ENCODE measurements around the gene DLG2.
A peak's percentile ranks its signal among the peaks of the same experiment; 100 is the strongest.

The DLG2 gene

DNA sequence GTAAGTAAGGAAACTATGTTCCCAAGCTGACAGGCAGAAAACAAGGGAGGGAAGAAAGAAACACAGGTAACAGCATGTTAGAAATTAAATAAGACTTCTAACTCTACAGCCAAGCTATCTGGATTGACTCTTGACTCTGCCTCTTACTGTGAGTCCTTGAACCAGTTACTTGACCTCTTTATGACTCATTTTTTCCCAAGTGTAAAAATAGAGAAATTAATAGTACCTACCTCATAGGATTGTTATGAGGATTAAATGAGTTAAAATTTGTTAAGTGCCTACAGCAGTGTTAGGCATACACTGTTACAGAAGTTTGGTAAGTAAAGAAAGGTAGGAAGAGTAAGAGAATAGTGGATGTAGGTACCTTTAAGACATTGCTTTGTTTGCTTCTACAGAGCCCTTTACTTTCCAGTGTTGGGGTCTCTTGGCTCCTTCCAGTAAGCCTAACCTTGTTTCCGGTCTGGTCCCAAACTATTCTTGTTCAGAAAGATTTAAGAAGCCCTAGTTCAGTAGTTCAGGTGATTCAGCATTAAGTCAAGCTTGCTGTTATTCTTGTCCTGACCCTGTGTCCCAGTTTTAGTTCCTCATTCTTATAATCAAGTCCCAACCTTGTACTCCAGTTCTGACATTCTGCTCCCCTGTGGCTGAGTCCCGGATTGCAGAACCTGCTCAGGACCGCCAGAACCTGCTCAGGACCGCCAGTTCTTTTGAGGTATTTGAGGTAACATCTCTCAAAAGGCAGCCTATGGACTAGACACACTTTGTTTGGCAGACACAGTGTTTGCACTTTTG, 1377.6 kb downstream of the DLG2 start:
- peak; percentile 48 for DNase-seq (ENCODE audit: low read depth)
- no peak overlapping the region for H3K4me3 ChIP-seq (ENCODE audit: low read depth, low read length)
- no peak for TF ChIP-seq CTCF (conservative IDR thresholded peaks at IDR 0.05; ENCODE audit: low read depth, low read length)

GRCh38 chr11:84247926-84248325, 1379.2 kb downstream of the DLG2 start:
- peak; percentile 5 for DNase-seq (ENCODE audit: low read depth)
- TF ChIP-seq CTCF (conservative IDR thresholded peaks at IDR 0.05; ENCODE audit: low read depth, low read length): no peak
- H3K4me3 ChIP-seq (ENCODE audit: low read depth, low read length): no peak overlapping the region

- no peak overlapping the region for H3K4me3 ChIP-seq (ENCODE audit: low read depth, low read length)
- DNase-seq (ENCODE audit: low read depth): no peak
- no peak for TF ChIP-seq CTCF (conservative IDR thresholded peaks at IDR 0.05; ENCODE audit: low read depth, low read length)
These were observed 1380.0 kb downstream of the DLG2 start for GRCh38 chr11:84247129-84247528.

- no peak overlapping the region for H3K4me3 ChIP-seq (ENCODE audit: low read depth, low read length)
- TF ChIP-seq CTCF (conservative IDR thresholded peaks at IDR 0.05; ENCODE audit: low read depth, low read length): no peak
- no peak for DNase-seq (ENCODE audit: low read depth)
These were observed 1383.4 kb downstream of the DLG2 start for GRCh38 chr11:84243629-84244263.

DNA sequence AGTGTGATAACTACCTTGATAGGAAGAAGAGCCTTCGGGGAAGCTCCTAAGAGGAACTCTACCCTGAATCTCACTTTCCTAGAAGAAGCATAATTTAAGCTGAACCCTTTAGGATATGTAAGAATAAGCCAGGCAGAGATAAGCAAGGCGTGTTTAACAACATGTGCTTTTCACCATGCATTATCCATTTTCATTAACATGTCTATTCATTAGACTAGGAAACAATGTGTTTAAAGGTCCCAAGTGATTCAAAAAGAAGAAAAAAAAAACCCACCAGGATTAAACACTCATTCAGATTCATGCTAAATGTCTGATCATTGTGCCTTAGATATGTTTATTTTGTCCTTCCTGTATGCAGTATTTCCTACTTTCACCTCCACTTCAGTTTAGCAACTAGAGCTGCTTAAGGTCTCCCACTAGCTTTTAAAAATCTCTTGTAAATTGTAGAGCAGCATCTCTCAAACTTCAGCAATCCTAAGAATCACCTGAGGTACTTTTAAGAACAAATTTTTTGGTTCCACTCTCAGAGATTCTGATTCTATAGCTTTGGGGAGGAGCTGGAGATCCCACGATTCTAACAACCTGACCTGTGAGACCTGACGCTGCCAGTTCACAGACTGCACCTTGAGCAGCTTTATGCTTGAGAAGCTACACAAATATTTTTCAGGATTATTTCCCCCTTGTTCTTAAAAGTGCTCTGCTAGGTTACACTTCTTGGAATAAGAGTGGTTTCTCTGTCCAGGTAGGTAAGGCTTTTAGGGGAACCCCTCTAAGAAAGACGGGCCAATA, 1385.6 kb downstream of the DLG2 start:
- no peak for TF ChIP-seq CTCF (conservative IDR thresholded peaks at IDR 0.05; ENCODE audit: low read depth, low read length)
- H3K4me3 ChIP-seq (ENCODE audit: low read depth, low read length): no peak overlapping the region
- DNase-seq (ENCODE audit: low read depth): no peak

- H3K4me3 ChIP-seq (ENCODE audit: low read depth, low read length): no peak overlapping the region
- DNase-seq (ENCODE audit: low read depth): no peak
- TF ChIP-seq CTCF (conservative IDR thresholded peaks at IDR 0.05; ENCODE audit: low read depth, low read length): no peak
These were observed 1386.3 kb downstream of the DLG2 start for GRCh38 chr11:84240847-84241246.

Measured in choroid plexus epithelial cell (primary cell).